ENCODE data around the gene NKD2. TPM values are rescaled to one million over a fixed set of nuclear protein-coding genes. Genes with fewer than 3 reads are reported as not detected.

NKD2 gene
- total RNA-seq, 5 donors from 2014 or later (not counting 1 experiment from before 2014, with no cell fraction given), result 0.18 to 0.23 TPM; not detected in 3

- ATAC-seq (replicated peaks in 1 of 4) (no peak), DNase-seq (no peak)
- Histone ChIP-seq H3K9me3 (no peaks in the 10 kb centered on the region), H3K36me3 (ENCODE audit: control insufficient read depth in 2 of 2, extremely low read depth in 1 of 2, insufficient read depth in 1 of 2, low read length in 1 of 2) (no peaks in the 10 kb centered on the region), H3K4me3 (ENCODE audit: control insufficient read depth in 1 of 2, extremely low read depth in 1 of 2, low read length in 1 of 2) (no peak overlapping the region), H3K4me1 (ENCODE audit: control insufficient read depth in 1 of 2, extremely low read depth in 1 of 2, insufficient read depth in 2 of 2, low read length in 2 of 2) (no peaks in the 10 kb centered on the region), H3K27ac (ENCODE audit: low read length) (no peak overlapping the region), H3K27me3 (replicated peaks in 1 of 2; ENCODE audit: control insufficient read depth in 2 of 2, extremely low read depth in 1 of 2, insufficient read depth in 2 of 2, low read length in 1 of 2) (peaks cover 0 to 26% of the 10 kb centered on the region in 2 experiments)
- peaks cover 10 to 25% of the 10 kb centered on the region in 2 donors for H3K27me3 Mint-ChIP-seq
- peaks cover 7 to 18% (median 10%) of the 10 kb centered on the region in 3 donors for H3K4me1 Mint-ChIP-seq
- no peak overlapping the region for H3K4me3 Mint-ChIP-seq
- H3K36me3 Mint-ChIP-seq, result no peaks in the 10 kb centered on the region
- ChIA-PET CTCF (no interaction called here), POLR2A (no interaction called here)
- WGBS (ENCODE audit: insufficient coverage), result 77% methylated on average over 23 of the region's 27 CpGs
- peaks cover 8 to 21% (median 14%) of the 10 kb centered on the region in 3 donors for H3K9me3 Mint-ChIP-seq
- no peak overlapping the region for H3K27ac Mint-ChIP-seq
Observed at GRCh38 chr5:982377-983237, 26.0 kb upstream of the NKD2 start.

- H3K27me3 ChIP-seq (replicated peaks in 1 of 2; ENCODE audit: control insufficient read depth in 2 of 2, extremely low read depth in 1 of 2, insufficient read depth in 2 of 2, low read length in 1 of 2), result peaks cover 0 to 22% of the 10 kb centered on the region in 2 experiments
- no peak overlapping the region for H3K27ac ChIP-seq (ENCODE audit: low read length)
- no peaks in the 10 kb centered on the region for H3K36me3 ChIP-seq (ENCODE audit: control insufficient read depth in 2 of 2, extremely low read depth in 1 of 2, insufficient read depth in 1 of 2, low read length in 1 of 2)
- H3K4me1 ChIP-seq (ENCODE audit: control insufficient read depth in 1 of 2, extremely low read depth in 1 of 2, insufficient read depth in 2 of 2, low read length in 2 of 2), result no peaks in the 10 kb centered on the region
- POLR2A ChIA-PET, result no interaction called here
- WGBS (ENCODE audit: insufficient coverage), result 80% methylated on average over 1 of the region's 7 CpGs
- CTCF ChIA-PET, result interaction anchor here in 1 of 2 donors (0.5 kb wide), 1 partner anchor 24 kb away, joined by 4 read pairs; no protein-coding TSS in a partner anchor
- Mint-ChIP-seq H3K4me1 (peaks cover 7 to 18% (median 10%) of the 10 kb centered on the region in 3 donors), H3K27ac (no peak overlapping the region), H3K36me3 (no peaks in the 10 kb centered on the region), H3K9me3 (peaks cover 8 to 21% (median 16%) of the 10 kb centered on the region in 3 donors), H3K27me3 (peaks cover 10 to 30% of the 10 kb centered on the region in 2 donors), H3K4me3 (no peak overlapping the region)
- H3K4me3 ChIP-seq (ENCODE audit: control insufficient read depth in 1 of 2, extremely low read depth in 1 of 2, low read length in 1 of 2), result no peak overlapping the region
- DNase-seq, result no peak
- no peaks in the 10 kb centered on the region for H3K9me3 ChIP-seq
- ATAC-seq (replicated peaks in 1 of 4), result no peak
Observed at GRCh38 chr5:983238-983524, 25.4 kb upstream of the NKD2 start.

- H3K9me3 Mint-ChIP-seq, result peaks cover 8 to 21% (median 16%) of the 10 kb centered on the region in 3 donors
- H3K4me1 Mint-ChIP-seq, result peaks cover 7 to 18% (median 10%) of the 10 kb centered on the region in 3 donors
- Histone ChIP-seq H3K36me3 (ENCODE audit: control insufficient read depth in 2 of 2, extremely low read depth in 1 of 2, insufficient read depth in 1 of 2, low read length in 1 of 2) (no peaks in the 10 kb centered on the region), H3K9me3 (no peaks in the 10 kb centered on the region), H3K4me1 (ENCODE audit: control insufficient read depth in 1 of 2, extremely low read depth in 1 of 2, insufficient read depth in 2 of 2, low read length in 2 of 2) (no peaks in the 10 kb centered on the region), H3K4me3 (ENCODE audit: control insufficient read depth in 1 of 2, extremely low read depth in 1 of 2, low read length in 1 of 2) (no peak overlapping the region), H3K27me3 (replicated peaks in 1 of 2; ENCODE audit: control insufficient read depth in 2 of 2, extremely low read depth in 1 of 2, insufficient read depth in 2 of 2, low read length in 1 of 2) (peaks cover 0 to 20% of the 10 kb centered on the region in 2 experiments), H3K27ac (ENCODE audit: low read length) (no peak overlapping the region)
- peaks cover 12 to 31% of the 10 kb centered on the region in 2 donors for H3K27me3 Mint-ChIP-seq
- DNase-seq, result no peak
- POLR2A ChIA-PET, result interaction anchor here in 1 of 2 donors (0.6 kb wide), 1 partner anchor 137 kb away, joined by 3 read pairs; no protein-coding TSS in a partner anchor
- CTCF ChIA-PET, result interaction anchor here in 1 of 2 donors (0.5 kb wide), 1 partner anchor 24 kb away, joined by 4 read pairs; no protein-coding TSS in a partner anchor
- H3K36me3 Mint-ChIP-seq, result no peaks in the 10 kb centered on the region
- H3K4me3 Mint-ChIP-seq, result no peak overlapping the region
- no peak overlapping the region for H3K27ac Mint-ChIP-seq
- no peak for ATAC-seq (replicated peaks in 1 of 4)
Observed at GRCh38 chr5:983568-983967, 25.0 kb upstream of the NKD2 start.

GRCh38 chr5:984774-985173 is 23.8 kb upstream of the NKD2 start:
- H3K27me3 ChIP-seq (replicated peaks in 1 of 2; ENCODE audit: control insufficient read depth in 2 of 2, extremely low read depth in 1 of 2, insufficient read depth in 2 of 2, low read length in 1 of 2), result peaks cover 0 to 23% of the 10 kb centered on the region in 2 experiments
- peaks cover 8 to 21% (median 16%) of the 10 kb centered on the region in 3 donors for H3K9me3 Mint-ChIP-seq
- ChIA-PET POLR2A (no interaction called here), CTCF (interaction anchor here in 1 of 2 donors (0.5 to 0.6 kb wide), 2 partner anchors 24 to 890 kb away, joined by 3 read pairs; partner anchors contain the start of gene NKD2)
- no peaks in the 10 kb centered on the region for H3K36me3 Mint-ChIP-seq
- DNase-seq, result no peak
- no peaks in the 10 kb centered on the region for H3K36me3 ChIP-seq (ENCODE audit: control insufficient read depth in 2 of 2, extremely low read depth in 1 of 2, insufficient read depth in 1 of 2, low read length in 1 of 2)
- peaks cover 16 to 34% of the 10 kb centered on the region in 2 donors for H3K27me3 Mint-ChIP-seq
- no peak overlapping the region for H3K27ac ChIP-seq (ENCODE audit: low read length)
- no peak for ATAC-seq (replicated peaks in 1 of 4)
- H3K27ac Mint-ChIP-seq, result no peak overlapping the region
- no peak overlapping the region for H3K4me3 Mint-ChIP-seq
- no peak overlapping the region for H3K4me3 ChIP-seq (ENCODE audit: control insufficient read depth in 1 of 2, extremely low read depth in 1 of 2, low read length in 1 of 2)
- no peaks in the 10 kb centered on the region for H3K4me1 ChIP-seq (ENCODE audit: control insufficient read depth in 1 of 2, extremely low read depth in 1 of 2, insufficient read depth in 2 of 2, low read length in 2 of 2)
- H3K4me1 Mint-ChIP-seq, result peaks cover 7 to 18% (median 10%) of the 10 kb centered on the region in 3 donors
- WGBS (ENCODE audit: insufficient coverage), result no CpG with 5 or more reads among the region's 3 CpGs
- H3K9me3 ChIP-seq, result no peaks in the 10 kb centered on the region

GRCh38 chr5:987761-988160 is 20.8 kb upstream of the NKD2 start:
- peaks cover 8 to 21% (median 16%) of the 10 kb centered on the region in 3 donors for H3K9me3 Mint-ChIP-seq
- Histone ChIP-seq H3K27ac (ENCODE audit: low read length) (no peak overlapping the region), H3K9me3 (no peaks in the 10 kb centered on the region), H3K27me3 (replicated peaks in 1 of 2; ENCODE audit: control insufficient read depth in 2 of 2, extremely low read depth in 1 of 2, insufficient read depth in 2 of 2, low read length in 1 of 2) (peaks cover 0 to 42% of the 10 kb centered on the region in 2 experiments), H3K36me3 (ENCODE audit: control insufficient read depth in 2 of 2, extremely low read depth in 1 of 2, insufficient read depth in 1 of 2, low read length in 1 of 2) (no peaks in the 10 kb centered on the region), H3K4me3 (ENCODE audit: control insufficient read depth in 1 of 2, extremely low read depth in 1 of 2, low read length in 1 of 2) (no peak overlapping the region), H3K4me1 (ENCODE audit: control insufficient read depth in 1 of 2, extremely low read depth in 1 of 2, insufficient read depth in 2 of 2, low read length in 2 of 2) (no peaks in the 10 kb centered on the region)
- ChIA-PET CTCF (no interaction called here), POLR2A (no interaction called here)
- H3K27ac Mint-ChIP-seq, result no peak overlapping the region
- WGBS (ENCODE audit: insufficient coverage), result no CpG with 5 or more reads among the region's 2 CpGs
- H3K4me3 Mint-ChIP-seq, result no peak overlapping the region
- DNase-seq, result no peak
- peaks cover 10 to 18% (median 10%) of the 10 kb centered on the region in 3 donors for H3K4me1 Mint-ChIP-seq
- H3K36me3 Mint-ChIP-seq, result no peaks in the 10 kb centered on the region
- H3K27me3 Mint-ChIP-seq, result peaks cover 27 to 50% of the 10 kb centered on the region in 2 donors
- ATAC-seq (replicated peaks in 1 of 4), result no peak

- Histone ChIP-seq H3K27me3 (replicated peaks in 1 of 2; ENCODE audit: control insufficient read depth in 2 of 2, extremely low read depth in 1 of 2, insufficient read depth in 2 of 2, low read length in 1 of 2) (peaks cover 0 to 37% of the 10 kb centered on the region in 2 experiments), H3K4me3 (ENCODE audit: control insufficient read depth in 1 of 2, extremely low read depth in 1 of 2, low read length in 1 of 2) (no peak overlapping the region), H3K27ac (ENCODE audit: low read length) (no peak overlapping the region), H3K4me1 (ENCODE audit: control insufficient read depth in 1 of 2, extremely low read depth in 1 of 2, insufficient read depth in 2 of 2, low read length in 2 of 2) (no peaks in the 10 kb centered on the region), H3K9me3 (no peaks in the 10 kb centered on the region), H3K36me3 (ENCODE audit: control insufficient read depth in 2 of 2, extremely low read depth in 1 of 2, insufficient read depth in 1 of 2, low read length in 1 of 2) (no peaks in the 10 kb centered on the region)
- H3K27ac Mint-ChIP-seq, result no peak overlapping the region
- ChIA-PET CTCF (no interaction called here), POLR2A (no interaction called here)
- peaks cover 8 to 21% (median 16%) of the 10 kb centered on the region in 3 donors for H3K9me3 Mint-ChIP-seq
- no peak overlapping the region for H3K4me3 Mint-ChIP-seq
- DNase-seq (no peak), ATAC-seq (replicated peaks in 1 of 4) (no peak)
- H3K4me1 Mint-ChIP-seq, result peaks cover 10 to 16% (median 10%) of the 10 kb centered on the region in 3 donors
- H3K36me3 Mint-ChIP-seq, result no peaks in the 10 kb centered on the region
- no CpG with 5 or more reads among the region's 6 CpGs for WGBS (ENCODE audit: insufficient coverage)
- peaks cover 27 to 50% of the 10 kb centered on the region in 2 donors for H3K27me3 Mint-ChIP-seq
Observed at GRCh38 chr5:988322-988721, 20.3 kb upstream of the NKD2 start.

All from T-cell (primary cell).